ENCODE measurements around the gene L3MBTL3.

Gene L3MBTL3

DNA sequence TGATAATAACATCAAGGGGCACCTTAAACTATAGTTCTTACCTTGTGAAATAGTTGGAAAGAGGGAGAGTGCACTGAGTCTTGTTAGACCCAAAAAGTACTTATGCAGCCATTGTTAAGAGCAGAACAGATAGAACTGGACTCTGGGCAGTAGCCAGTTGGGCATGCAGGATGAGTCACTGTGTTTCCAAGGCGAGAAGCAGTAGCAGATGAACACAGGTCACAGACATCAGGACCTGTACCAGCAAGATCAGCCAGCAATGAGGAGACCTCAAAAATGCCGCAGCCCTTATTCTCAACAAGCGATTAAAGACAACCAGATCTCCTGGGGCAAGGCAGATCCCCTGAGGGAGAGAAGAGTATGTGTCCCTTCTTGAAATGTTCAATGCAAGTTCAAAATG lies 125.3 kb downstream of the L3MBTL3 start:
- peak; percentile 64 for ATAC-seq
- TF ChIP-seq ZNF565 (CRISPR knock-in tag; conservative IDR thresholded peaks at IDR 0.05; ENCODE audit: low read depth), result no peak
- TF ChIP-seq, protein P1, sequence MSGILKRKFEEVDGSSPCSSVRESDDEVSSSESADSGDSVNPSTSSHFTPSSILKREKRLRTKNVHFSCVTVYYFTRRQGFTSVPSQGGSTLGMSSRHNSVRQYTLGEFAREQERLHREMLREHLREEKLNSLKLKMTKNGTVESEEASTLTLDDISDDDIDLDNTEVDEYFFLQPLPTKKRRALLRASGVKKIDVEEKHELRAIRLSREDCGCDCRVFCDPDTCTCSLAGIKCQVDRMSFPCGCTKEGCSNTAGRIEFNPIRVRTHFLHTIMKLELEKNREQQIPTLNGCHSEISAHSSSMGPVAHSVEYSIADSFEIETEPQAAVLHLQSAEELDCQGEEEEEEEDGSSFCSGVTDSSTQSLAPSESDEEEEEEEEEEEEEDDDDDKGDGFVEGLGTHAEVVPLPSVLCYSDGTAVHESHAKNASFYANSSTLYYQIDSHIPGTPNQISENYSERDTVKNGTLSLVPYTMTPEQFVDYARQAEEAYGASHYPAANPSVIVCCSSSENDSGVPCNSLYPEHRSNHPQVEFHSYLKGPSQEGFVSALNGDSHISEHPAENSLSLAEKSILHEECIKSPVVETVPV (CRISPR knock-in tag; IDR thresholded peaks at IDR 0.05), result no peak
- no peak for TF ChIP-seq TOX (CRISPR knock-in tag; IDR thresholded peaks at IDR 0.05; ENCODE audit: borderline replicate concordance)
- no peak for TF ChIP-seq ESRRG (CRISPR knock-in tag; IDR thresholded peaks at IDR 0.05)
- no peak for TF ChIP-seq ZNF8 (CRISPR knock-in tag; IDR thresholded peaks at IDR 0.05)
- TF ChIP-seq TCF4 (CRISPR knock-in tag; IDR thresholded peaks at IDR 0.05; ENCODE audit: borderline replicate concordance), result no peak
- TF ChIP-seq ISL1 (CRISPR knock-in tag; IDR thresholded peaks at IDR 0.05), result no peak
- no peak for TF ChIP-seq GLIS3 (CRISPR knock-in tag; IDR thresholded peaks at IDR 0.05)
- TF ChIP-seq, protein P2, sequence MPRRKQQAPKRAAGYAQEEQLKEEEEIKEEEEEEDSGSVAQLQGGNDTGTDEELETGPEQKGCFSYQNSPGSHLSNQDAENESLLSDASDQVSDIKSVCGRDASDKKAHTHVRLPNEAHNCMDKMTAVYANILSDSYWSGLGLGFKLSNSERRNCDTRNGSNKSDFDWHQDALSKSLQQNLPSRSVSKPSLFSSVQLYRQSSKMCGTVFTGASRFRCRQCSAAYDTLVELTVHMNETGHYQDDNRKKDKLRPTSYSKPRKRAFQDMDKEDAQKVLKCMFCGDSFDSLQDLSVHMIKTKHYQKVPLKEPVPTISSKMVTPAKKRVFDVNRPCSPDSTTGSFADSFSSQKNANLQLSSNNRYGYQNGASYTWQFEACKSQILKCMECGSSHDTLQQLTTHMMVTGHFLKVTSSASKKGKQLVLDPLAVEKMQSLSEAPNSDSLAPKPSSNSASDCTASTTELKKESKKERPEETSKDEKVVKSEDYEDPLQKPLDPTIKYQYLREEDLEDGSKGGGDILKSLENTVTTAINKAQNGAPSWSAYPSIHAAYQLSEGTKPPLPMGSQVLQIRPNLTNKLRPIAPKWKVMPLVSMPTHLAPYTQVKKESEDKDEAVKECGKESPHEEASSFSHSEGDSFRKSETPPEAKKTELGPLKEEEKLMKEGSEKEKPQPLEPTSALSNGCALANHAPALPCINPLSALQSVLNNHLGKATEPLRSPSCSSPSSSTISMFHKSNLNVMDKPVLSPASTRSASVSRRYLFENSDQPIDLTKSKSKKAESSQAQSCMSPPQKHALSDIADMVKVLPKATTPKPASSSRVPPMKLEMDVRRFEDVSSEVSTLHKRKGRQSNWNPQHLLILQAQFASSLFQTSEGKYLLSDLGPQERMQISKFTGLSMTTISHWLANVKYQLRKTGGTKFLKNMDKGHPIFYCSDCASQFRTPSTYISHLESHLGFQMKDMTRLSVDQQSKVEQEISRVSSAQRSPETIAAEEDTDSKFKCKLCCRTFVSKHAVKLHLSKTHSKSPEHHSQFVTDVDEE (CRISPR knock-in tag; IDR thresholded peaks at IDR 0.05), result no peak
- no peak for TF ChIP-seq ZFP3 (CRISPR knock-in tag; IDR thresholded peaks at IDR 0.05)
- no peak for TF ChIP-seq ARNTL (CRISPR knock-in tag; IDR thresholded peaks at IDR 0.05; ENCODE audit: borderline replicate concordance, low read depth)
- TF ChIP-seq ZC3H10 (CRISPR knock-in tag; IDR thresholded peaks at IDR 0.05), result no peak

GRCh38 chr6:130147111-130147510 lies 128.7 kb downstream of the L3MBTL3 start:
- TF ChIP-seq ZC3H10 (CRISPR knock-in tag; IDR thresholded peaks at IDR 0.05), result no peak
- TF ChIP-seq ZFP3 (CRISPR knock-in tag; IDR thresholded peaks at IDR 0.05), result no peak
- TF ChIP-seq ARNTL (CRISPR knock-in tag; IDR thresholded peaks at IDR 0.05; ENCODE audit: borderline replicate concordance, low read depth), result no peak
- no peak for TF ChIP-seq BACH2 (CRISPR knock-in tag; IDR thresholded peaks at IDR 0.05; ENCODE audit: borderline replicate concordance)
- no peak for TF ChIP-seq TCF4 (CRISPR knock-in tag; IDR thresholded peaks at IDR 0.05; ENCODE audit: borderline replicate concordance)
- TF ChIP-seq CREB5 (CRISPR knock-in tag; IDR thresholded peaks at IDR 0.05; ENCODE audit: low read depth), result no peak
- no peak for TF ChIP-seq CSDC2 (CRISPR knock-in tag; IDR thresholded peaks at IDR 0.05)
- TF ChIP-seq TOX (CRISPR knock-in tag; IDR thresholded peaks at IDR 0.05; ENCODE audit: borderline replicate concordance), result no peak
- no peak for TF ChIP-seq PPARA (CRISPR knock-in tag; IDR thresholded peaks at IDR 0.05; ENCODE audit: borderline replicate concordance)
- no peak for TF ChIP-seq ZNF8 (CRISPR knock-in tag; IDR thresholded peaks at IDR 0.05)
- TF ChIP-seq, protein P3, sequence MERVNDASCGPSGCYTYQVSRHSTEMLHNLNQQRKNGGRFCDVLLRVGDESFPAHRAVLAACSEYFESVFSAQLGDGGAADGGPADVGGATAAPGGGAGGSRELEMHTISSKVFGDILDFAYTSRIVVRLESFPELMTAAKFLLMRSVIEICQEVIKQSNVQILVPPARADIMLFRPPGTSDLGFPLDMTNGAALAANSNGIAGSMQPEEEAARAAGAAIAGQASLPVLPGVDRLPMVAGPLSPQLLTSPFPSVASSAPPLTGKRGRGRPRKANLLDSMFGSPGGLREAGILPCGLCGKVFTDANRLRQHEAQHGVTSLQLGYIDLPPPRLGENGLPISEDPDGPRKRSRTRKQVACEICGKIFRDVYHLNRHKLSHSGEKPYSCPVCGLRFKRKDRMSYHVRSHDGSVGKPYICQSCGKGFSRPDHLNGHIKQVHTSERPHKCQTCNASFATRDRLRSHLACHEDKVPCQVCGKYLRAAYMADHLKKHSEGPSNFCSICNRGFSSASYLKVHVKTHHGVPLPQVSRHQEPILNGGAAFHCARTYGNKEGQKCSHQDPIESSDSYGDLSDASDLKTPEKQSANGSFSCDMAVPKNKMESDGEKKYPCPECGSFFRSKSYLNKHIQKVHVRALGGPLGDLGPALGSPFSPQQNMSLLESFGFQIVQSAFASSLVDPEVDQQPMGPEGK (CRISPR knock-in tag; IDR thresholded peaks at IDR 0.05; ENCODE audit: borderline replicate concordance), result no peak
- TF ChIP-seq POU6F1 (CRISPR knock-in tag; IDR thresholded peaks at IDR 0.05; ENCODE audit: borderline replicate concordance, low read depth), result no peak
- TF ChIP-seq, protein P1 (CRISPR knock-in tag; IDR thresholded peaks at IDR 0.05), result no peak
- no peak for TF ChIP-seq ZFP30 (CRISPR knock-in tag; IDR thresholded peaks at IDR 0.05)
- no peak for TF ChIP-seq SNAI2 (CRISPR knock-in tag; IDR thresholded peaks at IDR 0.05)
- TF ChIP-seq RARB (CRISPR knock-in tag; IDR thresholded peaks at IDR 0.05), result no peak
- ATAC-seq, result no peak
